Mesangial cell (primary cell): ENCODE data around the gene LMAN1. TPM values are rescaled to one million over a fixed set of nuclear protein-coding genes. Genes with fewer than 3 reads are reported as not detected.

Experiments used
- total RNA-seq: library from RNA; depleted of rRNA; stranded (reverse); fragments of >200 nt; gene quantifications from 2 replicates; pipeline ENCODE4 v1.2.3, GENCODE V29; 2015

LMAN1 gene
- 86.2 and 118 TPM in 2 replicates for total RNA-seq

DNA sequence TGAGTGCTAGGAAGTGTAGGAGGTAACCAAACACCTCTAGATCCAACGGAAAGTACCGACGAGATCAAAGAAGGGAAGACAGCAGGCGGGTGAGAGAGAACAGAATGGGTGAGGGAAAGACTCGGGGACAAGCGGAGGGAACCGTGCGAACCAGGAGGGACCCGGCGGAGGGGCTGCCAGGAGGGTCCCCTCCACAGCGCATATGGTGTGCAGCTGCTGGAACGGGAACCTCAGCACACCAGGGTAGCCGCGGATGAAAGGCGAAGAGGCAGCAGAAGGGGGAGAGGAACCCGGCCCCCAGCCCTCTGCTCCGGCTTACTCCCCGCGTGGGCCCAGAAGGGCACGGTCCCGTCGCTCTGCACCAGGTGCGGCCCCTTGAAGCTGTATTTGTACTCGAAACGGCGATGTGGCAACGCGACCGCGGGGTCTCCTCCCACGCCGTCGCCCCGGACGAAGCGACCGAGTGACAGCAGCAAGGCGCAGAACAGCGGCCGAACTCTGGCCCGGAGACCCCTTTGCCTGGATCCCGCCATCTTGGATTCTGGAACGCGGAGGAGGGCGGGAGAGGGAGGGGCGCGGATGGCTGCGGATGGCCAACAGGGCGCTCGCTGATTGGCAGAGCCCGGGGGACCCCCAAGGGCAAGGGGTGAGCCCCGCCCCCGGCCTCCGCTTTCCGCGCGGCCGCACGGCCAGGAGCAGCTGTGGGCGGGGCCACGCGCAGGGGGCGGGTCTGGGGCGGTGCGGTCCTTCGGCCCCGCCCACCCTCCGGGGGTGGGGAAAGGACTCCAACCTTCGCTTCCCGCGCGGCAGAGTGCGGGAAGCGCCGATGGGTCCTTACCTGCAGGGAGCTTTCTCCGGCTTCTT, at the start of gene LMAN1:
LMAN1 (minus strand) TSS at position 554 of the 864 bp plus-strand sequence; CDS start at position 533, 21 bp downstream.

GRCh38 chr18:59318460-59319050, 40.5 kb downstream of the LMAN1 start, which contains the start of gene CPLX4:
Gene CPLX4, minus strand, starts transcription at chr18:59318649. Its CDS starts 187 bp downstream, at chr18:59318462.

Other genes with a start within 250 kb of the LMAN1 start
- gene SEC11C, start 219.4 kb downstream of the LMAN1 start, total RNA-seq = 20.9 and 40.2 TPM in 2 replicates
- gene GRP, start 139.1 kb downstream of the LMAN1 start, total RNA-seq = not detected in 2 replicates
- gene RAX, start 85.8 kb downstream of the LMAN1 start, total RNA-seq = not detected in 2 replicates
- gene CPLX4, start 40.6 kb downstream of the LMAN1 start, total RNA-seq = not detected in 2 replicates